ENCODE results near the gene LRRN3.

The LRRN3 gene

GRCh38 chr7:111101856-111102646, 11.1 kb downstream of the LRRN3 start:
- DNase-seq, result no peak
- in situ Hi-C loops (cut with MboI; ENCODE audit: low pct_unique_long_range_greater_than_20kb, low sequenced_read_pairs), result no loop called here

DNA sequence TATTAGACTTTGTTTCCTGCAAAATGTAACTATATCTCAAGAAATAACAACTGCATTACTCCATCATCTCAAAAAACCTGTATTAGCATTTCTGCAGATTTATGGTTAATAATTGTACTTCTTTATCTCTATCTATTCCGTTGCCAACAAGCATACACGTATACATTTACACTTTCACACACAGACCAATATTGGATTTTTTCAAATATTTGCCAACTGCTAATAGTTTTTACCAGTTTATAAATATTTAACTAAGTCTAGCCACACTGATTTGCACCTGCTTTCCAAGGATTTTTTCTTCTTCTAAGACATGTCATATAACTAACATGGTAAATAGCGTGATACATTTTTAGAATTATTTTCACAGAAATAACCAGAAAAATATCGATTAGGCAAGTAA, 12.2 kb downstream of the LRRN3 start:
- DNase-seq, result no peak
- in situ Hi-C loops (cut with MboI; ENCODE audit: low pct_unique_long_range_greater_than_20kb, low sequenced_read_pairs), result no loop called here

DNA sequence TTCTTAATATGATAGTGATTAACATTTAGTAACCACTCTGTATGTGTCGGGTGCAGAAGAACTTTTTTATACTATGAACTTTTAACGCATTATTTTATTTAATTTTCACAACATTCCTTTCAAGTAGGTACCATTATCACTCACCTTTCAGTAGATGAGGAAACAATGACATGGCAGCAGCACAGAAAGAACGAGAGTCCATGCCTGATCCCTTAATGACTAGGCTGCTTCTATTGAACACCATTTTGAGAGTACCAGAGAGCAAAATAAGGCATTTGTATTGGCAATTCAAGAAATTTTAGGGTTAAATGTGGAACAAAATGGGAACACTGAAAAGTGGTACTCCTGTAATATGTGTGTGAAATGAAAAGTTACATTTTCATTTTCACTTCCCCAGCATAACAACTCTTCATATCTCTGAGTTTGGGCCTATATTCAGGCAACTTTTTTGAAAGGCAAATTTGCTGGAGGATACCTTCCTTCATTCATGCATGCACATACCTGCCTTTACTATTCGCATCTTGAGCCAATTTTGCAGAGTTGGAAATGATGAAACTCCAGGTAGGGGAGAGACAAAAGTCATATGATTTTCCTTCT, 12.8 kb downstream of the LRRN3 start:
- DNase-seq, result no peak
- in situ Hi-C loops (cut with MboI; ENCODE audit: low pct_unique_long_range_greater_than_20kb, low sequenced_read_pairs), result no loop called here

DNA sequence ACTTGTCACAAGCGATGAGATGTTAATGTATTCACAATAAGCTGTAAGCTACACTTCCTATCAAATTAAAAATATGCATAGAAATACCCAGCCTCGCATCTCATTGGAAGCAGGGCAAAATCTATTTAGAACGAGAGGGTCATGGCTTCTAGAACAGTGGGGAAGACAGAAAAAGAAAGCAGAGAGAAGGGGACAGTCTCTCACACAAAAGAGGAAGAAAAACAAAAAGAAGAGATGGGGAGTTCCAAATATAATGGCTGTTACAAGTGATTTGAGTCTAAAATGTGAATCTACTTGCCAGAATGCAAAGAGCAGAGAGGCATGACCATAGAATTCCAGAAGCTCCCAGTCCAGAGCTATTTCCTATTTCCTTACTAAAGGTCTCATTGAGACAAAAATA, 13.8 kb downstream of the LRRN3 start:
- in situ Hi-C loops (cut with MboI; ENCODE audit: low pct_unique_long_range_greater_than_20kb, low sequenced_read_pairs), result no loop called here
- no peak for DNase-seq

- no peak for DNase-seq
- in situ Hi-C loops (cut with MboI; ENCODE audit: low pct_unique_long_range_greater_than_20kb, low sequenced_read_pairs), result no loop called here
Observed at GRCh38 chr7:111105269-111105668, 14.3 kb downstream of the LRRN3 start.

- DNase-seq, result no peak
- in situ Hi-C loops (cut with MboI; ENCODE audit: low pct_unique_long_range_greater_than_20kb, low sequenced_read_pairs), result no loop called here
Observed at GRCh38 chr7:111107579-111107978, 16.7 kb downstream of the LRRN3 start.

DNA sequence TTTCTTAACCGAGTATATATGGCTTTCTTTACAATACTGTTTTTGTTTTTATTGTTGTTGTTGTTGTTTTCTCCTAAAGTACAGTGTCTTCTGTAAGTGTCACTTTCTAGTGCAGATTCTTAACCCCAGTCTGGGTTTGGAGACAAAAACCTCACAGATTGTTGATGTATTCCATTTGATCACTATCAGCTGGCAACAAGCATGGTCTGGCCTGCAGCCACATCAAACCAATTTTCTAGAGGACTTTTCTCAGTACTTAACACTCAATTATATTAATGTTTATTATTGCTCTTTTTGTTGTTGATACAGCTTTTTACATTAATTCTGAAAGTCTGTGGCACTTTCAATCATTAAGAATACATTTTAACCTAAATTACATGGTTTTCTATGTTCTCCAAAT, 17.1 kb downstream of the LRRN3 start:
- in situ Hi-C loops (cut with MboI; ENCODE audit: low pct_unique_long_range_greater_than_20kb, low sequenced_read_pairs), result no loop called here
- no peak for DNase-seq

- no peak for DNase-seq
- in situ Hi-C loops (cut with MboI; ENCODE audit: low pct_unique_long_range_greater_than_20kb, low sequenced_read_pairs), result no loop called here
Observed at GRCh38 chr7:111108496-111108895, 17.6 kb downstream of the LRRN3 start.

DNA sequence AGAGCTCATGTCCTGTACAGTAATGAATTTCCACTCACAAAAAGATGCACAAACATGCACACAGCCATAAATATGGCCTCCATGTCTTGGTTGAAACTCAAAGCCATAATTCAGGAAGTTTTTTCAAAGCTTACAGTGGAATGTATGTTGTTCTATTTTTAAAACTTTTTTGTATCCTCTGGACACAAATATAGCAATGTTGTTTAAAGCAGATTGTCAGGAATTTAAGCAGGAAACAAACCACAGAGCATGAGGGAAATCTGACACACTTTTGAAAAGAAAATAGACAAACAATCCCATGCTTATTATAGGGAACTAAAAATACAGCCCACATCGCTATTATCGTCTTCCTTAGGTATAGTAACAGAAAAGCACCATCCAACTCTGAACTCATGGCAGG, 21.5 kb downstream of the LRRN3 start:
- in situ Hi-C loops (cut with MboI; ENCODE audit: low pct_unique_long_range_greater_than_20kb, low sequenced_read_pairs), result no loop called here
- DNase-seq, result no peak

- in situ Hi-C loops (cut with MboI; ENCODE audit: low pct_unique_long_range_greater_than_20kb, low sequenced_read_pairs), result no loop called here
- DNase-seq, result no peak
Observed at GRCh38 chr7:111113263-111114017, 22.5 kb downstream of the LRRN3 start.

GRCh38 chr7:111115966-111116365, 25.0 kb downstream of the LRRN3 start:
- in situ Hi-C loops (cut with MboI; ENCODE audit: low pct_unique_long_range_greater_than_20kb, low sequenced_read_pairs), result no loop called here
- DNase-seq, result no peak

DNA sequence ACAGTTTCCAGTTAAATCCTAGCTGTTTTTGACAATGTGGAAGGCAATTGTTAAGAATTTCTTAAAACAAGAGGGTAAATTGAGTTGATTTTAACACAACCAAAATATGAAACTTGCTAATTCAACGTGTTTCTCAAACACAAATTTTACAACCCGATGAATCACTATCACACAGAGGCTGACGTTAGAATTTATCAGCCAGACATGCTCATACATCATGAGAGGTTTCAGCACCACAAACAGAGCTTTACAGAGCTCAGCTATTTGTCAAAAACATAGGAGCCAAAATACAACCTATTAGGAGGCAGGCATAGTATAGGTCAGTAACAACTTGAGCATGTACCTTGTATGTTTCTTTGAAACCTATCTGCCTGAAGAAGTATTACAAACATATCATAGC, 36.1 kb downstream of the LRRN3 start:
- in situ Hi-C loops (cut with MboI; ENCODE audit: low pct_unique_long_range_greater_than_20kb, low sequenced_read_pairs), result no loop called here
- no peak for DNase-seq

GRCh38 chr7:111129435-111129834, 38.5 kb downstream of the LRRN3 start:
- in situ Hi-C loops (cut with MboI; ENCODE audit: low pct_unique_long_range_greater_than_20kb, low sequenced_read_pairs), result no loop called here
- DNase-seq, result no peak

DNA sequence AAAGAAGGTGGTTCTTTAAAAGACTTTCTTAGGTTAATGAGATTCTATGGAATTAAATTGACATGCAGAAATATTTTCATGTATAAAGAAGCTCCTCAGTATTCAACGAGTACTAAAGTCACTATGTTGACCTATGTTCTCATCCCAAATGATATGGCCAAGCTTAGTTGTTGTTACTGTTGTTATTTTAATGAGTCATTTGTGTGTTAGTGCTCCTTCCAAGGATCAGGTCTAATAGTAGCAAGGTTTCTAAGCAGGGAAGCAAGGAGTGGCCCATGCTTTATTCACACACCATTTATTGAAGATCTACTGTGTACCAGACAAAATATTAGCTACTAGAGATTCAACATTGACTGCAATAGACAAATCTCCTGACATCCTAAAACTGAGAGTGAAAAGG, 41.9 kb downstream of the LRRN3 start:
- in situ Hi-C loops (cut with MboI; ENCODE audit: low pct_unique_long_range_greater_than_20kb, low sequenced_read_pairs), result no loop called here
- no peak for DNase-seq

- DNase-seq, result no peak
- in situ Hi-C loops (cut with MboI; ENCODE audit: low pct_unique_long_range_greater_than_20kb, low sequenced_read_pairs), result no loop called here
Observed at GRCh38 chr7:111137296-111138192, 46.6 kb downstream of the LRRN3 start.

- in situ Hi-C loops (cut with MboI; ENCODE audit: low pct_unique_long_range_greater_than_20kb, low sequenced_read_pairs), result no loop called here
- DNase-seq, result peak; percentile 74
Observed at GRCh38 chr7:111138193-111138569, 47.3 kb downstream of the LRRN3 start.

- DNase-seq, result no peak
- in situ Hi-C loops (cut with MboI; ENCODE audit: low pct_unique_long_range_greater_than_20kb, low sequenced_read_pairs), result no loop called here
Observed at GRCh38 chr7:111138586-111138985, 47.7 kb downstream of the LRRN3 start.

DNA sequence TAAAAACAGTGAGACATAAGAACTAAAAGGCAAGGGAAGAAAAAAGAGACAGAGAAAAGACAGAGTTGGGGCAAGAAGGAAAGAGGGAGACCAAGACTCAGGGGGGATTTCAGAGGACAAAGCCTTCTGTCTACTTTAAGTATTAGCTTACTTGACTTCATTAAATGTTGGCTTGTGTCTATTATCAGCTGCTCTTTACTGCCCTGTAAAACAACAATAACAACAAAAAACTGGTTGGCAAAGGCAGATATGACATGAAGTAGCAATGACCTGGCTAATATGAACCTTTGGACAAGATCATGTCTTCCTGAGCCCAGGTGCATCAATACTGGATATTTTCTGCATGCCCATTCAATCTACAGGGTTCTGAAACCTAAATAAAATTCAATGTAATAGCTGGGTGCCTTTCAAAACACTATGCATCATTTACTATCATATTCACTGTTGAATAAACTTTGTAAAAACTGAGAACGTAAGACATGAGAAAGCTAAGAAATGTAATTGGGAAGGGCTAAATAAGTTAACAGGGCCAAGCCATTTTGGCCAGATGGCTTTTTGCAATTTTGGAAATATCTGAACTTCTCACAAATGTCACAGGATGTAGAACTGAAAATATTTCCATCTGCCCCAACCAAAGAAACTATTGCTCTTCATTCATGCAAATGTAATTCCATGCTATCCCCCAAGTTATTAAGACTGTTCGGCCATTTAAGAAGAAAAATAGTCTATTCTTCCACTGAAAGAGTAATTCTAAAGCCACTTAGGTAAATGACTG, 49.4 kb downstream of the LRRN3 start:
- in situ Hi-C loops (cut with MboI; ENCODE audit: low pct_unique_long_range_greater_than_20kb, low sequenced_read_pairs), result no loop called here

GRCh38 chr7:111145472-111145871, 54.5 kb downstream of the LRRN3 start:
- DNase-seq, result no peak
- in situ Hi-C loops (cut with MboI; ENCODE audit: low pct_unique_long_range_greater_than_20kb, low sequenced_read_pairs), result no loop called here

More for the DNA sequence above, 49.4 kb downstream of the LRRN3 start:
- no peak for DNase-seq

Data from KBM-7 (cell line).